Activated T-cell treated with anti-CD3 and anti-CD28 coated beads, Interleukin-2, amount 50 U/mL, for 48 hours (primary cell): ENCODE results near the gene ANGPTL4.

Experiments used
- DNase-seq, 2 experiments: peaks; one replicate each; pipeline ENCODE4 v3.0.0-alpha.2; 2020

The ANGPTL4 gene

DNA sequence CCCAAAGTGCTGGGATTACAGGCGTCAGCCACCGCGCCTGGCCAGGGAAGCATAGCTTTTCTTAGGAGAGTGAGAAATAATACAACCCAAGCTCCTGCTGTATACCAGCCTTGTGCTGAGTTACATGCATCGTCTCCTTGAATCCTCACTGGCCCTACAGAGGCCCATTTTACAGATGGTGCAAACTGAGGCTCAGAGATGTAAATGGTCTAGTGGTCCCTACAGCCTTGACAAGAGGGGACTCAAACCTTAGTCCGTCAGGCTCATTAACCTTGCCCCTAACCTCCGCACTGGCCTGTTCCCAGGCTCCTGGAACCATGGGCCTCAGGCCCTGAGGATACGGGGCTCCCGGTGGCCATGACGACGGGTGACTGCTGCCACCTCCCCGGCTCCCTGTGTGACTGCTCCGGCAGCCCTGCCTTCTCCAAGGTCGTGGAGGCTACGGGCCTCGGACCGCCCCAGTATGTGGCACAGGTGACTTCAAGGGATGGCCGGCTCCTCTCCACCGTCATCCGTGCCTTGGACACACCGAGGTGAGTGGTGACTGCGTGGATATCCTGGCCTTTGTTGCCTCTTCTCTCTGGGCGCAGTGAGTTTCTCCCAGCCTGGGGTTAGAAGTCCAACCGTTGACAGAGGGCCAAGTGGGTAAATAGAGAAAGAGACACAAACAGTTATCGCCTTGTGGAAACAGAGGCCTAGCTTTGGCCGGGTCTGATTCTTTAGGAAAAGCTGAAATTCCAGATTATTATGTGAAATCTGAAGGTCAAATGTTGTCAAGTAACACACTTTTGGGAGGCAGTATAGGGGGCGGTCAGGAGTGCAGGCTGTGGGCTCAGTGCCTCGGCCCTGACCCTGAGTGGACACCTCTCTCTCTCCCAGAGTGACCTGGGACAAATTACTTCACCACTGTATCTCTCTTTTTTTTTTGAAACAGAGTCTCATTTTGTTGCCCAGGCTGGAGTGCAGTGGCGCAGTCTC lies 57.8 kb downstream of the ANGPTL4 start:
- DNase-seq, result no peak

DNA sequence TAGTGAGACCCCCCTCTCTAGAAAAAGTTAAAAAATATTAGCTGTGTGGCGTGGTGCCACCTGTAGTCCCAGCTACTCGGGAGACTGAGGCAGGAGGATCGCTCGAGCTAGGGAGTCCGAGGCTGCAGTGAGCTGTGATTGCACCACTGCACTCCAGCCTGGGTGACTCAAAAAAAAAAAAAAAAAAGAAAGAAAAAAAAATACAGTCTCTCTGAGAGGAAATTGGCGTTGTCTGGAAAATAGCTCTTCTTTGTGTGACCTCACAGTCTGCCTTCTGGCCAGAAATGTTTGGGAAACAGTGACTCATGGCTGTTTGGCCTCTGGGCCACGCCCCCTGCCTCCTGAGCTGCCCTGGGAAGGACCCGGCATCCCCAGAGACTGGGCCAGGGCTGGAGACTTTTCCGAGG lies 59.9 kb downstream of the ANGPTL4 start:
- no peak for DNase-seq
